ENCODE data around the gene ADAM30. TPM values are rescaled to one million over a fixed set of nuclear protein-coding genes. Genes with fewer than 3 reads are reported as not detected.
A peak's percentile ranks its signal among the peaks of the same experiment; 100 is the strongest.

The ADAM30 gene
- total and polyA plus RNA-seq, 2 experiments from 2014 or later = not detected

- Histone ChIP-seq H3K27me3 (no peaks in the 10 kb centered on the region), H3K9me3 (ENCODE audit: low read depth) (no peaks in the 10 kb centered on the region), H3K4me1 (ENCODE audit: low read depth) (peaks cover 6% of the 10 kb centered on the region), H3K27ac (no peak overlapping the region), H3K4me3 (no peak overlapping the region), H3K36me3 (no peaks in the 10 kb centered on the region)
- no peak for TF ChIP-seq CTCF (IDR thresholded peaks at IDR 0.05; ENCODE audit: low read depth, low read length)
- DNase-seq (ENCODE audit: low read depth in 1 of 2, low spot score in 1 of 2) = no peak
These were observed 24.4 kb downstream of the ADAM30 start for GRCh38 chr1:119871881-119872280.

- no peaks in the 10 kb centered on the region for H3K36me3 ChIP-seq
These were observed 25.3 kb downstream of the ADAM30 start for GRCh38 chr1:119870917-119871596.

GRCh38 chr1:119869995-119870394 lies 26.3 kb downstream of the ADAM30 start:
- TF ChIP-seq CTCF (IDR thresholded peaks at IDR 0.05; ENCODE audit: low read depth, low read length) = no peak
- H3K27me3 ChIP-seq = peaks cover 4% of the 10 kb centered on the region
- no peaks in the 10 kb centered on the region for H3K9me3 ChIP-seq (ENCODE audit: low read depth)
- H3K36me3 ChIP-seq = no peaks in the 10 kb centered on the region
- no peak overlapping the region for H3K27ac ChIP-seq
- H3K4me1 ChIP-seq (ENCODE audit: low read depth) = peaks cover 6% of the 10 kb centered on the region
- H3K4me3 ChIP-seq = no peak overlapping the region
- DNase-seq (ENCODE audit: low read depth in 1 of 2, low spot score in 1 of 2) = no peak

More at GRCh38 chr1:119870917-119871596, 25.3 kb downstream of the ADAM30 start:
- H3K9me3 ChIP-seq (ENCODE audit: low read depth) = no peaks in the 10 kb centered on the region
- H3K4me1 ChIP-seq (ENCODE audit: low read depth) = peaks cover 6% of the 10 kb centered on the region
- no peak overlapping the region for H3K4me3 ChIP-seq
- TF ChIP-seq CTCF (IDR thresholded peaks at IDR 0.05; ENCODE audit: low read depth, low read length) = peak; percentile 99
- peak; percentile 82 to 86 for DNase-seq (ENCODE audit: low read depth in 1 of 2, low spot score in 1 of 2)
- H3K27me3 ChIP-seq = no peaks in the 10 kb centered on the region
- no peak overlapping the region for H3K27ac ChIP-seq

GRCh38 chr1:119868176-119868575 lies 28.1 kb downstream of the ADAM30 start:
- no peak for TF ChIP-seq CTCF (IDR thresholded peaks at IDR 0.05; ENCODE audit: low read depth, low read length)
- Histone ChIP-seq H3K4me3 (no peak overlapping the region), H3K36me3 (no peaks in the 10 kb centered on the region), H3K27ac (no peak overlapping the region), H3K9me3 (ENCODE audit: low read depth) (no peaks in the 10 kb centered on the region), H3K4me1 (ENCODE audit: low read depth) (no peaks in the 10 kb centered on the region), H3K27me3 (peaks cover 15% of the 10 kb centered on the region)
- no peak for DNase-seq (ENCODE audit: low read depth in 1 of 2, low spot score in 1 of 2)

GRCh38 chr1:119866451-119866850 lies 29.9 kb downstream of the ADAM30 start:
- Histone ChIP-seq H3K4me3 (no peak overlapping the region), H3K9me3 (ENCODE audit: low read depth) (no peaks in the 10 kb centered on the region), H3K27ac (no peak overlapping the region), H3K4me1 (ENCODE audit: low read depth) (no peaks in the 10 kb centered on the region), H3K27me3 (peaks cover 16% of the 10 kb centered on the region), H3K36me3 (no peaks in the 10 kb centered on the region)
- TF ChIP-seq CTCF (IDR thresholded peaks at IDR 0.05; ENCODE audit: low read depth, low read length) = no peak
- DNase-seq (ENCODE audit: low read depth in 1 of 2, low spot score in 1 of 2) = peak in 1 of 2 donors; percentile 21
